Activated CD8-positive, alpha-beta memory T cell treated with anti-CD3 and anti-CD28 coated beads for 48 hours (primary cell): ENCODE measurements around the gene BACE1.

Source experiments
- DNase-seq, 3 experiments: peaks; one replicate each; pipeline ENCODE4 v3.0.0-alpha.2; 2020; ENCODE audit warnings: low read depth in 2 of 3, low spot score in 2 of 3

Gene BACE1

DNA sequence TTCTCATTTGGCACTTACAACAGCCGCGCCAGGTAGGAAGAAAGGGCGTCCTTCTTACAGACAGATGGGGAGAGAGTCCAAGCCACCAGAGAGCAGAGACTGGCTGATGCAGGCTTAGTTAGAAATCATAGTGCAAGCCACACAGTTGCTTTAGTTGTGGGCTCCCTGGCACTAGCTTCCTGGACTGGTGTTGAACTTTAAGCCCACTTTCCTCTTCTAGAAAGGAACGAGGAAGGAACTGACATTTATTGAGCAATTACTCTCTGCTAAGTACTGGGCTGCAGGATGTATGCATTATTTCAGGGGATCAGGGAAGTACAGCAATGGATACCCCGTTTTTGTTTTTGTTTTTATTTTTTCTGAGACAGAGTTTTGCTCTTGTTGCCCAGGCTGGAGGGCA lies 3.0 kb downstream of the BACE1 start:
- DNase-seq, result no peak

DNA sequence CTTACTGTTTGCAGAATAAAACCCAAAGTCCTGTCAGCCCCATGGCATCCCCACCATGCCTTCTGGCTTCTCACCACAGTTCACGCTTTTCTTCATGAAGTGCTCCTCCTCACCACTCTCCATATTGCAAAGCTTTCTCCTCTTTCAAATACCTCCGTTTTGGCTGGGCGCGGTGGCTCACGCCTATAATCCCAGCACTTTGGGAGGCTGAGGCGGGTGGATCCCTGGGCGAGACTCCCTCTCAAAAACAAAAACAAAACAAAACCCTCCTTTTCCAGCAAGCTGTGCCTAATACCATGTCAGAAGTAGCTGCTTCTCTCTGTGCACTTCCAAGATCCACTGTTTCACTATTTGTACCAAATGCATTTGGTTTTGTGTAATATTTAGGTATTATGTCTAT lies 6.7 kb downstream of the BACE1 start:
- DNase-seq, result no peak

DNA sequence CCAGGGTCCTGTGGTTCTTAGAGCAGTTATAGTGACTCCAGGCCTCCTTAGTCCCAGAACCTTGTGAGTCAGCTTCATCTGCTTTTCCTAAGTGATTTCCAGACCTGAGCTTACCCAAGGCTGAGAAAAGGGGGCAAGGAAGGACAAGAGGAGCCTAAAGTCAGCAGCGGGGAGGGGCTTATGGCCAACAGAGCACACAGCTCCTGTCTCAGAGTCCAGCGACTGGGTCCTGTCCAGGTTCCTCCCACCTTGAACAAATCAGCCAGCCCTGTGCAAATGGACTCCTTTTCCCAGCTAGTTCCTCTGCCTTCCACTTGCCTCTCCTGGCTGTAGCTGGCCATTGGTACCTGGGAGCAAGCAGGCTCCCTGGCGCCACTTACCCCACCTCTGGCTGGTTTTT lies 10.9 kb downstream of the BACE1 start:
- DNase-seq, result no peak

DNA sequence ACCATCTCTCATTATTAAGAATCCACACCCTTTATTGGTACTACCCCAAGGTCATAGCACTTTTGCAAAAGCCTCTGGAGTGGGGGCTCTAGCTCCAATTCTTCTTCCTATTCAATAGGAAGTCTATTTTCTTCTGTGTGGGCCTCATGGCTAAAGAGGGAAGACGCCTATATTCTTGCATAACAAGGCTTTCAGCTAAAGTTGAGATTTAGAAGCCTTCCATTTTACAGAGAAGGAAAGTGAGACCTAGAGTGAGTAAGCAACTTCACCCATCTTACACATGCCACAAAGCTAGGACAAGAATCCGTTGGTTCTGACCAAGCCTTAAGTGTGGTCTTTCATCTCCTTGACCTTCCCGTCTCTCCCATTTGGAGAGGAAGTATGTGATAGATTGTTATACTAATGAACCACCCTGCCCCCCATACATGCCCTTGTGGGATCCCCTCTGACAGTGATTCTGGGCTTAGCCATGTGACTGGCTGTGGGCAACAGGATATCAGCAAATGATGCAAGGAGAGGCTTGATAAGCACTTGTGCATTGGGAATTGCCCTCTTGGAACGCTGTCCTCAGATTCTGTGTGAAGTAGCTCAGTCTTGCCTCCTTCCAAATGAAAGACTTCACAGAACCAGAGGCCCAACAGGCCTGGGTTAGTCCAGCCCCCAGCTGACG lies 12.3 kb downstream of the BACE1 start:
- DNase-seq, result no peak

DNA sequence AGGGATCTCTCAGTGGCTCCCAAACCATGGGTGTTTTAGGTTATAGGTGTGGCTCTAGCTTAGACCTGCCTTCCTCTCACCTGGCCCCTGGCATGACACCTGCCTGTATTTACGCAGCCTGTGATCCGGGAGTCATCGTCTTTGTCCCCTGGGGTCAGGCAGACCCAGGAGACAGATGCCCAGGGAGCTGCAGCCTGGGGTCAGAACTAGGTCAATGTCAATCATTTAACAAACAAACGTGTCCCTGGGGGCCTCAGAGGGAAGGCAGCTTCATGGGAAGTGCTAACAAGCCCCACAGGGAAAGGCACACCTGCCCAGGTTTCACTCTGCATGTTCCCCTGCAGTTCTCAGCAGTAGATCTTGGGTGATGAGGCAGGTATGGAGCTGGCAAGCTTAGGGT lies 13.0 kb downstream of the BACE1 start:
- no peak for DNase-seq

DNA sequence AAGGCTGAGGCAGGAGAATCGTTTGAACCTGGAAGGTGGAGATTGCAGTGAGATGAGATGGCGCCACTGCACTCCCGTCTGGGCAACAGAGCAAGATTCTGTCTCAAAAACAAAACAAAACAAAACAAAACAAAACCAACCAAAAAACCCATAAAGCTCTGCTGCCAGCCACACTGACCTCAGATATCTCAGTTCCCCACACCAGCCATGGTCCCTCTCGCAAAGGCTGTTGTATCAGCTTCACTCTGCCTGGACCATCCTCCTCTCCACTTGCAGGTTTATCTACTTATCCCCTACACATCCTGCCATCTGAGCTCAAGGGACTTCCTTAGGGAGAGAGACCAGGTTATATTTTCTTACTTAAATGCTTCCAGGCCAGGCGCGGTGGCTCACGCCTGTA lies 13.8 kb downstream of the BACE1 start:
- no peak for DNase-seq

DNA sequence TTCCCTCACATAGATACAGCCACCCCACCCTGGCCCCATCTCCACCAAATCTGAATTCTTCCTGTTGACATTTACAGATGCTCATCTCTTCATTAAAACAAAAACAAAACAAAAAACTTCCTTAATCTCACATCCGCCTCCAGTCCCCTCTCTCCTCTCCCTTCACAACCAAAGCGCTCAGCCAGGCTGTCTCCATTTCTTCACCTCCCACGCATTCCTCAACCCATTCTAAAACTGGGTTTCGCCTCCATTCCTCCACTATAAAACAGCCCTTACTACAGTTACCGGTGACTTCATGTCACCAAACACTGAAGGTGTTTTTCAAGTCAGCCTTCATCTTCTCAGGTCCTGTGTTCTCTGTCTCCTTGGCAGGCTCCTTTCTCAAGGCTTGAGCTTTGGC lies 15.3 kb downstream of the BACE1 start:
- no peak for DNase-seq

DNA sequence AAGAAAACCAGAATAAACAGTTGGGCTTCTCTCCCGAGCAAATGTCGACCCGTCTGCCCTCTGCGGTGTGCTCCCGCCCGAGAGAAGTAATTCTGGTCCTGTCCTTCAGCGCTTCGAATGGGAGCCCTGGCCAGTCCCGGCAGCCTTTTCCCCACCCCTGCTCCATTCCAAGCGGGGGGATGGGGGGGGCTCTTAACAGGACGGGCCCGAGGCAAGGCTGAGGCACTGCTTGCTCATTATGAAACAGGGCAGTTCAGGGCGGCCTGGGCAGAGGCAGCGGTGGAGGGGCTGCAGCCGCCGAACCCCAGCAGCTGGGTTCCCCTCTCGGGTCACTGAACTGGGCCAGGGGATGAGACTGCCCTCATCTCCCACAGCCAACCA lies 15.8 kb downstream of the BACE1 start:
- DNase-seq, result no peak

DNA sequence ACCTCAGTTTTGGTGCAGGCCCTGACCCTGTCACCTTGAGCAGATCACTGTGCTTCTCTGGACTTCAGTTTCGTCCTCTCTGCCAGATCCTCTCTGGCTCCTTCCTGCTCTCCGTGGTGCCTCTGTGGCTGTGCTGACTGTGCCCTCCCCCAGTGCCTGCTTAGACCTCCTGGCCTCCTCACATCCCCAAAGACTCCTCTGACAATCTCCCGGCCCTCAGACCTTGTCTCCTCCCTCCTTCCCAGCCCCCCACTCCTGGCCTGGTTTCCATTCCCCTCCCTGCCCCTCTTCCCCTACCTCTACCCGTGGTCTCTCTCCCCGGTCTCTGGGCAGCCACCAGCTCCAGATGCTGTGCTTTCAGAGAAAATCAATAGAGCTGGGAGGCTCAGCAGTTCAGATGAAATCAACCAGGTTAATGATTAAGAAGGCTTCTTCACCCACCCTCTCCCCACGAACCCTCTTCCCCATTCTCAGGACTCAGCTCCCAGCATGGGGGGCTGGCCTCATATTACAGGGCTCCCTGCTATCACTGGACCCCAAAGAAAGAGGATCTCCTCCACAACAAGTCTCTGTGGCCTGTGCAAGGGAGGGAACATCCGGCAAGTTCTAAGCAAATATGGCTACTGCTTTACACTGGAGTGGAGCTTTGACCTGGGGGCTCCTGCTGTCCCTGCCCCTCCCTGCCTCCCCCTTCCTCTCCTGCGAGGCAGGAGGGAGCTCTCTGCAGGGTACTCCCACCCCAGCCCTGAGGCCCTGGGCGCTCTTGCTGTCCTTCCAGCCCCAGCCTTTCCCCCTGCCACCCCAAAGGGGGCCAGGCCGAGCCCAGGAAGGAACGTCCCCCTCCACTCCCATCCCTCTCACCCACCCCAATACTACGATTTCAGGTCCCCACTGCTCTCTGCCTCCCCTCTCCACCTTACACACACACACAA lies 16.4 kb downstream of the BACE1 start:
- no peak for DNase-seq

DNA sequence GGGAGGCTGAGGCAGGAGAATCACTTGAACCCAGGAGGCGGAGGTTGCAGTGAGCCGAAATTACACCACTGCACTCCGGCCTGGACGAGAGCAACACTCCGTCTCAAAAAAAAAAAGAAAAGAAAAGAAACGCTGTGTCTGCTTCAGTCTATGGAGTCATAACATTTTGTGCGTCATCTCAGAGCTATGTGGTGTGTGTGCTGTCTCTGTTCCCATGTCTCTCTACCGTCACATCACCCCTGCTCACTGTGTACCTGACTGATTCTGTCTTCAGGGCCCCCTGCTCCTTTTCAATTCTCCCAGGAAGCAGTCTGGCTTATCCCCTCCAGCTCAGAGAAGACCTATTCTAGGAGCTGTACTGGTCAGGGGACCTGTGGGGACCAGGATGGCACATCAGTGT lies 17.9 kb downstream of the BACE1 start:
- DNase-seq, result no peak

DNA sequence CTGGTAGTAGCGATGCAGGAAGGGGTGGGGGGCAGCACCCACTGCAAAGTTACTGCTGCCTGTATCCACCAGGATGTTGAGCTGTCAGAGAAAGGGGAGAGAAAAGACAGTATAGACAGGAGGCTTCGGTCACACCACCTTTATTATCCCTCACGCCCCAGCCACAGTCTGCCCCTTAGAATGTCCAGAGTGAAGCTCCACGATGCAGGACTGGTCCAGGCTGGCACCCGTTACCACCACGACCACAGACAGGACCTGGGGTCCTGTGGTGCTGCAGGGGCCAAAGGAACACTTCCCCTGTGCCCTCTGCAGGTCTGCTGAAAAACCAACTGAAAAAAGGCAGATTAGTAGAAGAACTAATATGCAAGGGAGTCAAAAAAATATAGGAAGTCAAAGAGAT lies 19.2 kb downstream of the BACE1 start:
- no peak for DNase-seq

DNA sequence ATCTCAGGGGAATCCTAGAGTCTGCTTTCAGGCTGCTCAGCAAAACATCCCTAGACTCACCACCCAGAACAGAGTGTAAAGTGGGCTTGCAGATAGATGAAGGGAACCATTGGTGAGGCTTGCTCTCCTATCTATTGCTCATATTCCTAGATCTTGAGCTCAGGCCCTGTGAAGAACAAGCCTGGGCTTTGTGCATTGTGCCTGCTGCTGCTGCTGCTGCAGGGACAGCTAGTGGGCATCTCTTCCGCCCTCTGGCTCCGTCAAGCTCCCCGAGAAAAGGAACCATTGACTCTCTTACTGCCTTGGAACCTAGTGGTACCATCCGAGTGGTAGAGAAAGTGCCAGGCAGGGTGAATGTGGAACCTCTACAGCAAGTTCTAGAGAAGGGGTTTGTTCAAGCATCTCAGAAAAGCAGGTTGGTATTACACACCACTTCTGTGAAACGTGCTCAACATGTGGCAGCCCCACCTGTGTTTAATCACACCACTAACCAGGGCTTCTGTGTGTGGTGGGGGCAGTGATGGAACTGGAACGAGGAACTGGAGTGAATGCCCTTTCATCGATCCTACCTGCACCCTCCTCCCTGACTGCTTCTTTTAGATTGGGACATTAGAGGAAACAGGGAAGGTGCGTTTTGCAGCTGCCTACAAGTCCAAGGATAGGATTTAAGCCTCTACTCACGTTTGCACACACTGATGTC lies 20.5 kb downstream of the BACE1 start:
- DNase-seq, result no peak

DNA sequence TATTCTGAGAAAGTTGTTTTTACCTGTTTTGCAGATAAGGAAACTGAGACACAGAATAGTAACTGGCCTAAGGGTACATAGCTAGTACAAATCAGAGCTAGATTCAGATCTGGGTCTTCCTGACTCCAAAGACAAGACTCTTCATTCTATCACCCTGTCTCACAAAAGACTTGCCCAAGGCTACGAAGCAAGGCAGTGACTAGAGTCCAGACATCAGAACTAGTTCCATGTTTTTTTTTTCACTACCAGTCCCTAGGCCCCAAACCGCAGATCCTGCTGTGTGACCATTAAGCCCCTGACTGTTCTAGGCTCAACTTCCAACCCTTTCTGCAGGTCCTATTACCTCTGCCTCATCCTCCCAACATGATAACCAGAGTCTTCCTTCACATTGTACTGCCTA lies 23.4 kb downstream of the BACE1 start:
- no peak for DNase-seq

DNA sequence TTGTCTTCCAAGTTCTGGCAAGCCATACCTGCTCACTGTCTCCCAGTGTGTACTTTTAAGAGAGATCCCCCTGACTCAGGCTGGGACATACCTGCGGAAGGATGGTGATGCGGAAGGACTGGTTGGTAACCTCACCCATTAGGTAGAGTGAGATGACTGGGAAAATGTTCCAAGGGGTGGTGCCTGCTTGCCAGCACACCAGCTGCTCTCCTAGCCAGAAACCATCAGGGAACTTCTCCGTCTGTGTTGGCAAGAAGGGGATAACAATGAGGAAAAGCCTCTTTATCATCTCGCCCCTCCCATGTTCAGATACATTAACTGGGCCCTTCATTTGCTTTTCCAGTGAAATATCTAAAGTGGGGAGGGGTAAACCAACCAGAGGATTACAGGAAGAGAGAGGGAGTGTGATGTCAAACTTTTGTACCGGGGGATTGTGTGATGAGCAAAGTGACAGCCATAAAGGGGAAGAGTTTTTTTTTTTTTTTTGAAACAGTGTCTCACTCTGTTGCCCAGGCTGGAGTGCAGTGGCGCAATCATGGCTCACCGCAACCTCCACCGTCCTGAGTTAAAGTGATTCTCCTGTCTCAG lies 25.2 kb downstream of the BACE1 start, which contains the start of gene BACE1-AS:
BACE1-AS (plus strand) TSS at position 538 of the 588 bp plus-strand sequence.
- DNase-seq, result no peak

DNA sequence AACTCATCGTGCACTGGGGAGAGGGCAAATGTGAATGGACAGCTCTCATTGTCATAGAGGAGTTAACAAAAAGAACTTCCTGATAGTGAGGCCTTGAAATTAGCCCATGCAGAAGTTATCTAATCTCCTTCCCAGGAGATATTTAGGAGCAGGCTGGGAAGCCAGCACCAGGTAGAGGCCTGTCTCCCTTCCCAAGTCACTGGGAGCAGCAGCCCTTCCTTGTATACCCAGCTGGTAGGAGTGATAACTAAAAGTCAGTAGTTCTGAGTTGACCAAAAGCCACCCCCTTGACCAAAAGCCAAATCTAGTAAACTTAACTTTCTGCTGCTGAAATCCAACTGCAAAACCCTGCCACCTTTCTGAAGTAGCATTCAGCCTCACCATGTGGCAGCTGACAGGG lies 26.3 kb downstream of the BACE1 start:
- DNase-seq, result no peak

DNA sequence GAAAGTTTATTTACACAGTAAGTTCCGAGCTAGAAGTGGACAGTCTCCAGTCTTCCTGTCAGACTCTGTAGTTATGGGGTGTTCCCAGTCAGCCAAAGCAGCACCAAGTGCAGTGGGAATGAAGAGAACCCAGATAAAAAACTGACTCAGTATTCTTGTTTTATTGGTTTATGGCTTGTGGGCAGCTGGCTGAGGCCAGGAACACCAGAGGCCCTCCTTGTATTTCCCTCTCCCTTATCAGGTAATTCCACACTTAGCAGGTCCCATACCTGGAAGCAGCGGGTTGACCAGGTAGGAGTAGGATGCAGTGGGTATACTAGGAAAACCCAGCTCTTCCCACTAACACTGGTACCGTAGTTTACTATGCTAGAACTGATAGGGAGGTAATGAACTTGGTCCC lies 28.4 kb downstream of the BACE1 start:
- no peak for DNase-seq

DNA sequence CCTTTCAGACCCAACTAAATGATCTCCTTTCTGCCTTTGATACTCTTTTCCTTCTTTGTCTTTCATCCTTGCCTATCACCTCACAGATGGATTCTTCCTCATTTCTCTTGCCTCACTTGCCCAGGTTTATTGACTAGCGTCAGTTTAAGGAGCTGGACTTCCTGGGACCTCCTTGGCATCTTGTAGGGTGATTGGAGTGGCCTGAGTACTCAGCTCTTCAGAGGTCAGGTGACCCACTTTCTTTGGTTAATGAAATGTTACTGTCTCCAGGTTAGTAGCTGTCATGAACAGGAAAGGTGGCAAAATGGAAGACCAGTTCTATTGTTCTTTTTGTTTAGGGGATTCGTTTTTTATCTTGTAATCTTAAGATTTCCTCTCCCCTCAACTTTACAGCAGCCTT lies 29.5 kb downstream of the BACE1 start:
- DNase-seq, result no peak

DNA sequence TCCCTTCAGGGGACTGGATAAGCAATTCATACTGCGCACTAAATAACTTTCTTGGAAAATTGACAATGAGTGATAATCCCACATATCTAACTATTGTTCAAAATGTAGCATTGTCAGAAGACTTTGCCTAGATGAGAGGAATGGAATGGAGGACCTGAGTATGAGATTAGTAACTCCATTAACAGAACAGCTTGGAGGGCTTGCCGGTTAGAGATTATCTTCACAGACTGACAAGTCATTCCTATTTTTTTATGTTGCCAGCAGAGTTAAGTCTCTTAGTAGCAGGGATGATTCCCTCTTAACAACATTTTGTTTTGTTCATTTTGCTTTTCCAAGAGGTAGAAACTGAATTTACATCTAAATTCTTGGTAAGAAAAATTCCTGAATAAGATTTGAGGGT lies 32.0 kb downstream of the BACE1 start:
- DNase-seq, result no peak

DNA sequence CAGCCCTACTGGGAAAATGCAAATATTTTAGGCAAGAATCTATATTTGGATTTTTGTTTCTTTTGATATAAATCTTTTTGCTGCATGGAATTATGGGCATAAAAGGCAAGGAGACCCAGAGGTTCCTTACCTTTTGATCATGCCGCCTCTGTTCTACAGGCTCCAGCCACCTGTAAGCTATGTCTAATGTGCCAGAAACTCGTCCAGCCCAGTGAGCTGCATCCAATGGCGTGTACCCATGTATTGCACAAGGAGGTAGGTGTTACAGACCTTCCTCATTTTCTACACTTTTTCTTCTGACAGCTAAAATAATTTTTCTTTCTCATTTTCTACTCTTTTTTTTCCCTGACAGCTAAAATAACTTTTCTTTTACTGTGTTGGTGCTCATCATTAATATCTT lies 33.1 kb downstream of the BACE1 start:
- no peak for DNase-seq

DNA sequence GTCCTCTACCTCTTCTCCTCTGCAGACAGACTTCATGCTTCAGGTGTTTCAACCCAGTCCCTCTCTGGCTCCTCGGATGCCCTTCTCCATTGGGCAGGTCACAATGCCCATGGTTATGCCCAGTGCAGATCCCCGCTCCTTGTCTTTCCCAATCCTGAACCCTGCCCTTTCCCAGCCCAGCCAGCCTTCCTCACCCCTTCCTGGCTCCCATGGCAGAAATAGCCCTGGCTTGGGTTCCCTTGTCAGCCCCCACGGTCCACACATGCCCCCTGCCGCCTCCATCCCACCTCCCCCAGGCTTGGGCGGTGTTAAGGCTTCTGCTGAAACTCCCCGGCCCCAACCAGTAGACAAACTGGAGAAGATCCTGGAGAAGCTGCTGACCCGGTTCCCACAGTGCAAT lies 34.2 kb downstream of the BACE1 start:
- no peak for DNase-seq

DNA sequence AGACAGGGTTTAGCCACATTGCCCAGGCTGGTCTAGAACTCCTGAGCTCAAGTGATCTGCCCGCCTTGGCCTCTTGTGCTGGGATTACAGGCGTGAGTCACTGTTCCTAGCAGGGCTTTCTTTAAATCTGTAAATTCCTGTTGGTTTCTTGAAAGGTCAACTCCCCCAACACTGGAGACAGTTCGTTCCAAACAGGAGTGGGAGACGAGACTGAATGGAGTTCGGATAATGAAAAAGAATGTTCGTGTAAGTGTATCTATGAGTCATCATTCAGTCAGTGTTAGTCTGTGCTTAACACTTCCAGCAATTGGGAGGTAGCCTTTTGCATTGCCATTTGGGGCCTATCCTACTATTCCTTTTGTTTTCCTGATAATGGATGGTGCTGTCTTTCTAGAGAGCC lies 34.9 kb downstream of the BACE1 start:
- DNase-seq, result no peak
